ENCODE measurements around the gene FGF14. TPM values are rescaled to one million over a fixed set of nuclear protein-coding genes. Genes with fewer than 3 reads are reported as not detected.
A peak's percentile ranks its signal among the peaks of the same experiment; 100 is the strongest.

FGF14 gene
- total RNA-seq, 3 donors from 2014 or later, result 0.43 to 2.5 (median 0.70) TPM

GRCh38 chr13:101946401-101946800 lies 455.4 kb downstream of the FGF14 start:
- Histone ChIP-seq H3K9me3 (no peaks in the 10 kb centered on the region), H3K4me1 (ENCODE audit: low read depth) (no peaks in the 10 kb centered on the region), H3K4me3 (no peak overlapping the region), H3K36me3 (ENCODE audit: low read depth) (no peaks in the 10 kb centered on the region)
- DNase-seq (no peak), ATAC-seq (no peak)
- intact Hi-C loops (cut with DNase I, micrococcal nuclease), result no loop called here
- TF ChIP-seq CTCF (IDR thresholded peaks at IDR 0.05), result no peak

GRCh38 chr13:101945435-101945834 lies 456.4 kb downstream of the FGF14 start:
- intact Hi-C loops (cut with DNase I, micrococcal nuclease), result no loop called here
- Histone ChIP-seq H3K36me3 (ENCODE audit: low read depth) (no peaks in the 10 kb centered on the region), H3K9me3 (no peaks in the 10 kb centered on the region), H3K4me1 (ENCODE audit: low read depth) (no peaks in the 10 kb centered on the region), H3K4me3 (no peak overlapping the region)
- no peak for TF ChIP-seq CTCF (IDR thresholded peaks at IDR 0.05)
- no peak for DNase-seq
- ATAC-seq, result no peak

- intact Hi-C loops (cut with DNase I, micrococcal nuclease), result no loop called here
- no peaks in the 10 kb centered on the region for H3K4me1 ChIP-seq (ENCODE audit: low read depth)
- H3K9me3 ChIP-seq, result no peaks in the 10 kb centered on the region
- no peak for TF ChIP-seq CTCF (IDR thresholded peaks at IDR 0.05)
- no peak overlapping the region for H3K4me3 ChIP-seq
- ATAC-seq (no peak), DNase-seq (no peak)
- H3K36me3 ChIP-seq (ENCODE audit: low read depth), result no peaks in the 10 kb centered on the region
These were observed 457.3 kb downstream of the FGF14 start for GRCh38 chr13:101944521-101944920.

- H3K36me3 ChIP-seq (ENCODE audit: low read depth), result no peaks in the 10 kb centered on the region
- no peak for ATAC-seq
These were observed 459.2 kb downstream of the FGF14 start for GRCh38 chr13:101942535-101943157.

GRCh38 chr13:101942038-101942437 lies 459.8 kb downstream of the FGF14 start:
- no peaks in the 10 kb centered on the region for H3K36me3 ChIP-seq (ENCODE audit: low read depth)
- ATAC-seq (peak; percentile 76), DNase-seq (peak in 1 of 3 donors; percentile 67)
- intact Hi-C loops (cut with DNase I, micrococcal nuclease), result no loop called here
- peak; percentile 51 for TF ChIP-seq CTCF (IDR thresholded peaks at IDR 0.05)
- H3K4me3 ChIP-seq, result no peak overlapping the region
- no peaks in the 10 kb centered on the region for H3K9me3 ChIP-seq
- H3K4me1 ChIP-seq (ENCODE audit: low read depth), result no peaks in the 10 kb centered on the region

More at GRCh38 chr13:101942535-101943157, 459.2 kb downstream of the FGF14 start:
- Histone ChIP-seq H3K4me3 (no peak overlapping the region), H3K4me1 (ENCODE audit: low read depth) (no peaks in the 10 kb centered on the region), H3K9me3 (no peaks in the 10 kb centered on the region)
- intact Hi-C loops (cut with DNase I, micrococcal nuclease), result no loop called here
- no peak for DNase-seq
- TF ChIP-seq CTCF (IDR thresholded peaks at IDR 0.05), result no peak
